ENCODE results near the gene LIPK. TPM values are rescaled to one million over a fixed set of nuclear protein-coding genes. Genes with fewer than 3 reads are reported as not detected.
A peak's percentile ranks its signal among the peaks of the same experiment; 100 is the strongest.

LIPK gene
- total and polyA plus RNA-seq, 2 of the 8 experiments (the other 6 are each of a cell fraction or from before 2014, with no cell fraction given), result not detected

- no peak overlapping the region for H3K9ac ChIP-seq (replicated peaks in 1 of 4; ENCODE audit: extremely low read depth in 1 of 4, low read depth in 3 of 4, low read length in 3 of 4)
- no peak overlapping the region for H3K23ac ChIP-seq (ENCODE audit: insufficient read length)
- ChIA-PET POLR2A (ENCODE audit: partially characterized antibody) (no interaction called here), CTCF (ENCODE audit: partially characterized antibody) (interaction anchor here (0.6 to 1.2 kb wide), 3 partner anchors 7 to 160 kb away, joined by 3 to 5 read pairs (median 3); no protein-coding TSS in a partner anchor)
- H4K5ac ChIP-seq (ENCODE audit: insufficient read length, low read depth, low read length), result no peak overlapping the region
- no peak for FAIRE-seq
- no peaks in the 10 kb centered on the region for H3K9me3 ChIP-seq (ENCODE audit: insufficient read depth in 2 of 2, low read depth in 1 of 2, low read length in 1 of 2)
- no peak overlapping the region for H2BK20ac ChIP-seq (ENCODE audit: low read length)
- no peak overlapping the region for H2BK15ac ChIP-seq (ENCODE audit: low read length)
- no peaks in the 10 kb centered on the region for H3K79me1 ChIP-seq (ENCODE audit: low read depth, low read length)
- H3K4me1 ChIP-seq (replicated peaks in 1 of 4; ENCODE audit: control insufficient read depth in 3 of 4, insufficient read depth in 4 of 4, low read length in 3 of 4), result peaks cover 0 to 2% (median 0%) of the 10 kb centered on the region in 4 experiments; a peak in 1 of 7 replicates
- no peak overlapping the region for H2BK120ac ChIP-seq (replicated peaks; ENCODE audit: low read depth, low read length)
- H2BK12ac ChIP-seq (ENCODE audit: low read depth, low read length), result no peak overlapping the region
- no peak overlapping the region for H4K91ac ChIP-seq (replicated peaks; ENCODE audit: insufficient read length, low read length)
- no peak for DNase-seq (ENCODE audit: low read depth in 1 of 2, low spot score in 2 of 2)
- no peaks in the 10 kb centered on the region for H4K20me1 ChIP-seq (replicated peaks in 1 of 2; ENCODE audit: control insufficient read depth in 1 of 2, insufficient read depth in 2 of 2, low read length in 2 of 2)
- H2BK5ac ChIP-seq (ENCODE audit: low read depth, low read length), result no peak overlapping the region
- no peaks in the 10 kb centered on the region for H3K36me3 ChIP-seq (ENCODE audit: control insufficient read depth in 2 of 4, insufficient read depth in 4 of 4, low read length in 3 of 4)
- no peak overlapping the region for H2AK5ac ChIP-seq (ENCODE audit: low read depth, low read length)
- 100% methylated on average over 1 of the region's 1 CpG; no CpG with 5 or more reads in 1 of the 2 experiments for WGBS, 2 experiments (ENCODE audit: extremely low coverage in 1 of 2, insufficient coverage in 1 of 2, insufficient read length in 1 of 2, insufficient replicate concordance in 2 of 2, low coverage in 1 of 2, low lambda C conversion rate in 2 of 2, missing lambda C conversion rate in 1 of 2)
- H2AFZ ChIP-seq (ENCODE audit: low read length), result no peak overlapping the region
- H3K4ac ChIP-seq (replicated peaks; ENCODE audit: insufficient read length, low read depth, low read length), result no peak overlapping the region
- H3K27me3 ChIP-seq (replicated peaks in 1 of 4; ENCODE audit: control insufficient read depth in 3 of 4, extremely low read depth in 1 of 4, insufficient read depth in 3 of 4, low read length in 3 of 4), result no peaks in the 10 kb centered on the region
- H4K8ac ChIP-seq (ENCODE audit: extremely low read depth, insufficient read depth, low read length), result no peak overlapping the region
- H3K4me3 ChIP-seq (ENCODE audit: extremely low read depth in 1 of 4, insufficient read depth in 2 of 4, low read depth in 3 of 4, low read length in 4 of 4), result no peak overlapping the region
- H3K23me2 ChIP-seq (ENCODE audit: low read depth, low read length), result no peaks in the 10 kb centered on the region
- H3K18ac ChIP-seq (ENCODE audit: extremely low read depth, low read length), result no peak overlapping the region
- no peak overlapping the region for H3K27ac ChIP-seq (ENCODE audit: low read depth, low read length)
- peak; percentile 46; the same call in 1 of the 2 replicates for TF ChIP-seq MAFK (IDR thresholded peaks at IDR 0.05; ENCODE audit: low read depth, low read length)
- TF ChIP-seq BACH1 (IDR thresholded peaks at IDR 0.05; ENCODE audit: low read length), result peak; percentile 58; the same call in 1 of the 2 replicates
- TF ChIP-seq RNF2 (IDR thresholded peaks at IDR 0.05; ENCODE audit: borderline replicate concordance, low read depth, low read length, missing control alignments, poor library complexity, severe bottlenecking), result no peak
- TF ChIP-seq SIN3A (conservative IDR thresholded peaks at IDR 0.05 in 1 of 2, IDR thresholded peaks at IDR 0.05 in 1 of 2; ENCODE audit: low read depth in 1 of 2, low read length in 2 of 2), result no peak
- no peak overlapping the region for H3K56ac ChIP-seq (replicated peaks; ENCODE audit: insufficient read length, low read depth, low read length)
- H3K4me2 ChIP-seq (ENCODE audit: insufficient read depth in 1 of 2, low read depth in 2 of 2, low read length in 2 of 2), result no peak overlapping the region
- H3K79me2 ChIP-seq (ENCODE audit: control insufficient read depth in 1 of 2, insufficient read depth in 2 of 2, low read length in 2 of 2), result no peaks in the 10 kb centered on the region
- H3K14ac ChIP-seq (ENCODE audit: insufficient read length), result no peak overlapping the region
Observed at GRCh38 chr10:88735661-88736060, 29.6 kb downstream of the LIPK start.

Data from H1 (cell line).